Subcutaneous abdominal adipose tissue (tissue), 5 donors: Measurements from ENCODE around the gene DDX47.
"Not testable (repeated sequence)": the region's sequence is repeated elsewhere in the genome, so short reads cannot be mapped to it uniquely, and the experiment has no call there.

ENCODE experiments used
- H3K27ac ChIP-seq: one replicate; pipeline ENCODE4 v1.7.0; 2013; ENCODE audit warnings: low read depth, mild to moderate bottlenecking, inconsistent platforms, low read length, moderate library complexity
- H3K27me3 ChIP-seq, 5 donors: one replicate each; pipeline ENCODE4 v1.7.0; 2013; ENCODE audit warnings: low read length in 5 of 5, inconsistent platforms in 1 of 5; ENCODE audit not compliant: control insufficient read depth in 5 of 5, insufficient read depth in 4 of 5
- H3K36me3 ChIP-seq, 5 donors: one replicate each; pipeline ENCODE4 v1.7.0; 2013; ENCODE audit warnings: low read length in 5 of 5; ENCODE audit not compliant: control insufficient read depth in 5 of 5, insufficient read depth in 5 of 5
- H3K4me1 ChIP-seq, 5 donors: one replicate each; pipeline ENCODE4 v1.7.0; 2013; ENCODE audit warnings: low read length in 5 of 5, mild to moderate bottlenecking in 3 of 5, moderate library complexity in 1 of 5; ENCODE audit not compliant: control insufficient read depth in 5 of 5, insufficient read depth in 5 of 5
- H3K4me3 ChIP-seq, 5 donors: one replicate each; pipeline ENCODE4 v1.7.0; 2013; ENCODE audit warnings: low read length in 5 of 5, low read depth in 1 of 5
- H3K9ac ChIP-seq, 5 donors: one replicate each; pipeline ENCODE4 v1.7.0; 2013; ENCODE audit warnings: low read length in 5 of 5, mild to moderate bottlenecking in 4 of 5, moderate library complexity in 3 of 5
- H3K9me3 ChIP-seq, 5 donors: one replicate each; pipeline ENCODE4 v1.7.0; 2013; ENCODE audit warnings: low read length in 5 of 5; ENCODE audit not compliant: control insufficient read depth in 5 of 5
- donor health status: healthy.
- donor health status: healthy.
- donor health status: healthy.
- donor health status: healthy.
- donor health status: healthy.

Gene DDX47

GRCh38 chr12:12859690-12860089, 46.5 kb downstream of the DDX47 start:
- H3K9me3 ChIP-seq, result no peaks in the 10 kb centered on the region
- H3K9ac ChIP-seq, result no peak overlapping the region
- H3K4me1 ChIP-seq, result no peaks in the 10 kb centered on the region
- H3K4me3 ChIP-seq, result no peak overlapping the region
- H3K27ac ChIP-seq, result no peak overlapping the region
- H3K27me3 ChIP-seq, result no peaks in the 10 kb centered on the region
- no peaks in the 10 kb centered on the region for H3K36me3 ChIP-seq

GRCh38 chr12:12864243-12864642, 51.1 kb downstream of the DDX47 start:
- H3K9me3 ChIP-seq, result no peaks in the 10 kb centered on the region
- H3K27ac ChIP-seq, result no peak overlapping the region
- H3K27me3 ChIP-seq, result no peaks in the 10 kb centered on the region
- no peak overlapping the region for H3K4me3 ChIP-seq
- H3K9ac ChIP-seq, result no peak overlapping the region
- no peaks in the 10 kb centered on the region for H3K36me3 ChIP-seq
- no peaks in the 10 kb centered on the region for H3K4me1 ChIP-seq

GRCh38 chr12:12868477-12869235, 55.5 kb downstream of the DDX47 start:
- Histone ChIP-seq H3K27ac (no peak overlapping the region), H3K9ac (no peak overlapping the region), H3K36me3 (no peaks in the 10 kb centered on the region)

GRCh38 chr12:12870465-12870864, 57.3 kb downstream of the DDX47 start:
- no peak overlapping the region for H3K4me3 ChIP-seq
- H3K9ac ChIP-seq, result no peak overlapping the region
- H3K4me1 ChIP-seq, result peaks cover 0 to 11% (median 0%) of the 10 kb centered on the region in 5 donors
- H3K36me3 ChIP-seq, result no peaks in the 10 kb centered on the region
- no peaks in the 10 kb centered on the region for H3K27me3 ChIP-seq
- no peak overlapping the region for H3K27ac ChIP-seq
- no peaks in the 10 kb centered on the region for H3K9me3 ChIP-seq

More at GRCh38 chr12:12868477-12869235, 55.5 kb downstream of the DDX47 start:
- Histone ChIP-seq H3K27me3 (no peaks in the 10 kb centered on the region), H3K4me3 (no peak overlapping the region), H3K4me1 (peaks cover 0 to 11% (median 0%) of the 10 kb centered on the region in 5 donors), H3K9me3 (no peaks in the 10 kb centered on the region)

GRCh38 chr12:12871587-12872138, 58.5 kb downstream of the DDX47 start:
- H3K27me3 ChIP-seq, result no peaks in the 10 kb centered on the region
- H3K4me1 ChIP-seq, result peaks cover 0 to 11% (median 0%) of the 10 kb centered on the region in 5 donors
- no peaks in the 10 kb centered on the region for H3K9me3 ChIP-seq
- no peak overlapping the region for H3K27ac ChIP-seq
- H3K9ac ChIP-seq, result no peak overlapping the region
- no peaks in the 10 kb centered on the region for H3K36me3 ChIP-seq
- no peak overlapping the region for H3K4me3 ChIP-seq

GRCh38 chr12:12872139-12872933, 59.2 kb downstream of the DDX47 start:
- Histone ChIP-seq H3K27ac (no peak overlapping the region), H3K9me3 (no peaks in the 10 kb centered on the region), H3K4me1 (peaks cover 0 to 11% (median 0%) of the 10 kb centered on the region in 5 donors), H3K27me3 (no peaks in the 10 kb centered on the region), H3K9ac (no peak overlapping the region), H3K36me3 (no peaks in the 10 kb centered on the region), H3K4me3 (no peak overlapping the region)

- Histone ChIP-seq H3K4me1 (peaks cover 0 to 11% (median 0%) of the 10 kb centered on the region in 5 donors), H3K9me3 (no peaks in the 10 kb centered on the region), H3K27me3 (no peaks in the 10 kb centered on the region), H3K27ac (no peak overlapping the region), H3K9ac (no peak overlapping the region), H3K4me3 (no peak overlapping the region), H3K36me3 (no peaks in the 10 kb centered on the region)
These were observed 59.8 kb downstream of the DDX47 start for GRCh38 chr12:12872934-12873275.

- H3K27ac ChIP-seq, result no peak overlapping the region
- no peak overlapping the region for H3K9ac ChIP-seq
- H3K4me1 ChIP-seq, result peaks cover 0 to 11% (median 0%) of the 10 kb centered on the region in 5 donors
- H3K4me3 ChIP-seq, result no peak overlapping the region
- H3K27me3 ChIP-seq, result no peaks in the 10 kb centered on the region
- H3K9me3 ChIP-seq, result no peaks in the 10 kb centered on the region
- H3K36me3 ChIP-seq, result no peaks in the 10 kb centered on the region
These were observed 60.9 kb downstream of the DDX47 start for GRCh38 chr12:12874029-12874428.

GRCh38 chr12:12875301-12875700, 62.2 kb downstream of the DDX47 start:
- H3K9ac ChIP-seq, H3K36me3 ChIP-seq, H3K9me3 ChIP-seq, H3K27me3 ChIP-seq, H3K27ac ChIP-seq, H3K4me3 ChIP-seq: not testable (repeated sequence)
- peaks cover 0 to 11% (median 0%) of the 10 kb centered on the region in 5 donors for H3K4me1 ChIP-seq

GRCh38 chr12:12877153-12877768, 64.1 kb downstream of the DDX47 start:
- H3K9me3 ChIP-seq, result no peaks in the 10 kb centered on the region
- H3K36me3 ChIP-seq, result no peaks in the 10 kb centered on the region
- no peak overlapping the region for H3K4me3 ChIP-seq
- H3K9ac ChIP-seq, result no peak overlapping the region
- no peak overlapping the region for H3K27ac ChIP-seq
- no peaks in the 10 kb centered on the region for H3K27me3 ChIP-seq
- peaks cover 0 to 6% (median 0%) of the 10 kb centered on the region in 5 donors for H3K4me1 ChIP-seq
